ENCODE results near the gene SH3D19.

The SH3D19 gene

DNA sequence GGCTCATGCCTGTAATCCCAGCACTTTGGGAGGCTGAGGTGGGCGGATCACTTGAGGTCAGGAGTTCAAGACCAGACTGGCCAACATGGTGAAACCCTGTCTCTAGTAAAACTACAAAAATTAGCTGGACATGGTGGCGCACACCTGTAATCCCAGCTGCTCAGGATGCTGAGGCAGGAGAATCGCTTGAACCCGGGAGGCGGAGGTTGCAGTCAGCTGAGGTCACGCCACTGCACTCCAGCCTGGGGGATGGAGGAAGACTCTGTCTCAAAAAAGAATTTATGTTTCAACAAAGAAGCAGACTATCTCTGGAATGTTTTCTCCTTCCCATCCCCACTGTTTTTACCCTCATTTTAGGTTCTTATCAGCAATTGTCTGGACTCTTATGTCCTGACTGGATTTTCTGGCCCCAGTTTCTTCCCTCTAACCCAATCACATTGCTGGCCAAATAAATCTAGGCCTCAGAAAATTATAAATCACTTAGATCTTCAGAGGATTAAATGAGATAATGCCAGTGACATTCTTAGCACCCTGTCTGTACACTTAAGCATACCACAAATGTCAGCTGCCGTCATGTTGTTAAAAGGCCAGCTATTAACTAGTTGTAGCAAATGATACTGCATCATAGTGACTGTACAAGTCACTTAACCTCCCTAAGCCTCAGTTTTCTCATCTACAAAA, 93.3 kb downstream of the SH3D19 start:
- DNase-seq (ENCODE audit: low spot score), result no peak

DNA sequence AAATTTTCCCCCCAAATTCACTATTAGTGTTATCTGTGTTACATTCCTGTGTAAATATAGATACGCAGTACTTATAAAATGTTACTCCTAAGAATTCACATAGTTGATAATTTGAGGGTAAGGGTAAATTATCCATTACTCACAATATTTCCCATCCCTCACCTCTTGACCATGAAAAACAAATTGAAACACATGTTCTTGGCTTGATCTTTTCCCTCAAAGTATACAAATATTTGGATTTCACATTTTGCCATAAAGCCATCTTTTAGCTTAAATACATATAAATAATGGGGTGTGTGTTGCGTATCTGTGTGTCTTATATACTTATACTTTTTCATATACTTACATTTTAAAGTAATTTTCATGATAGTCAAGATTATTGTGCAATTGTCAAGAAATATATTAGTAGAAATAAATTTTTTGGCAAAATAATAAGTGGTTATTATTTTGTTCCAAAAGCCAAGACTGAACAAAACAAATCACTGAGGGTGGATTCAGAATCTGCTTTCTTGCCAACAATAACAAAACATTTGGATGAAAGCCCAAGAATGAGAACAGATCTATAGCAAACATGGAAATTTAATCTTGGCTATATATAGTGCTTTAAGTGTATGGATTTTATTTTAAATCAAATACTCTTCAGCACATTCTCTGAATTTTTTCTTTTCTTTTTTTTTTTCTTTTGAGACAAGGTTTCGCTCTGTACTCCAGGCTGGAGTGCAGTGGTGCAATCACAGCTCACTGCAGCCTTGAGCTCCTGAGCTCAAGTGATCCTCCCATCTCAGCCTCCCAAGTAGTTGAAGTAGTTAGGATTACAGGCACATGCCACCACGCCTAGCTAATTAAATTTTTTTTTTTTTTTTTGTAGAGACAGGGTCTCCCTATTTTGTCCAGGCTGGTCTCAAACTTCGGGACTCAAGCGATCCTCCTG, 97.0 kb downstream of the SH3D19 start:
- no peak for DNase-seq (ENCODE audit: low spot score)

DNA sequence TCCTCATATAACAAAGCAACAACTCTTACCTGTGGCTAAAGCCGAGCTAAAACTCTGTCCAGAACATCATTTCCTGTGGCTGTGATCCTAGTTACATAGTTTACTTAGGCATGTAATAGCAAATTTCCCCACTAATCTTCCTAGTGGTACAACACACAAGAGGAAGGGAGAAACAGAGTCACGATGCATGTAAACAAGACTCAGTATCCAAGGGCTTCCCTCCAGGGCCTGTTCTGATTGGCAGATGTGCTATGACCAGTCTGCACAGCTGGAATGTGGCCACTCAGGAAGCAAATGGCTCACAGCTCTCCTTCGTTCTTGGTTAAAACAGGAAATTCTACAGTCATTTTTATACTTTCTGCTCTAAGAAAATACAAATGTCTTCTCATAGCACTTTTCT, 97.7 kb downstream of the SH3D19 start:
- peak; percentile 84 for DNase-seq (ENCODE audit: low spot score)

GRCh38 chr4:151227172-151227571, 98.2 kb downstream of the SH3D19 start:
- DNase-seq (ENCODE audit: low spot score), result no peak

DNA sequence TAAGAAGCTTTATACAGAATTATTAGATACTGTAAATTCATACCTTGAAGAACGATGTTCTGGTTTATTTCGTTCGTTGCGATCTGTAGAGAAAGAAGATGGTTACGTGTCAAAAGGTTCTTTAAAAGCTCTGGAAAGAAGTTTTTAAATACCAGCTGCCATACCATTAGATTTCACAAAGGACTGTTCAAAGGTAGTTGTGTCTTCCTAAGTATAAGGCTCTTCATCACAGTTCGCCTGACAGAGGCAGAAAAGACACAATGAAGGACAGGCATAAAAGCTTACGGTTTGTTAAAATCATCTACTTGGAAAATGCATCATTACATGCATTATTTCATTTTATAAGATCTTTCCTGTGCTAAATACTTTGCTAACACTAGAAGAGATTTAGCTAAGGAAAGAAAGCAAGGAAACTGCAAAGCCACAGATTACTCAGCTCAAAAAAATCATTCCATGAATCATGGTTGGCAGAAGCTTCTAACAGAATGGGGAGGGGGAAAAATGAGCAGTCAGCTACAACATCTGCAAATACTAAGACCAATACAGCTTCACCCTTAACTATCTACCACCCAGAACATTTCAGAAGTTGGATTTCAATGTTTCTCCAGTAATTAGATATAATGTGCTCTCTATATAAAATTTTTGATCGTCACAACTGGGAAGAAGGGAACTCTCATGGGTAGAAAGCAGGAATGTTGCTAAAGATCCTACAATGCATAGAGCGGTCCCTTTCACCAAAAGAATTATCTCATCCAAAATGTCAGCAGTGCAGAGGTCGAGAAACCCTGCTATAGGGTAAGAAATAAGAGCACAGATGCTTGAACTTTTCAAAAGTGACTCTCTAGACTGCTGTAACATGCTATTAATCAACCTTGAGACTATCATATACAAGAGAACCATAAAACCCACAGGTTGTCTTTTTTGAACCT, 99.1 kb downstream of the SH3D19 start:
- DNase-seq (ENCODE audit: low spot score), result peak; percentile 75

- DNase-seq (ENCODE audit: low spot score), result no peak
Measured at GRCh38 chr4:151223465-151223864, 101.9 kb downstream of the SH3D19 start.

GRCh38 chr4:151219948-151220347, 105.5 kb downstream of the SH3D19 start:
- DNase-seq (ENCODE audit: low spot score), result no peak

DNA sequence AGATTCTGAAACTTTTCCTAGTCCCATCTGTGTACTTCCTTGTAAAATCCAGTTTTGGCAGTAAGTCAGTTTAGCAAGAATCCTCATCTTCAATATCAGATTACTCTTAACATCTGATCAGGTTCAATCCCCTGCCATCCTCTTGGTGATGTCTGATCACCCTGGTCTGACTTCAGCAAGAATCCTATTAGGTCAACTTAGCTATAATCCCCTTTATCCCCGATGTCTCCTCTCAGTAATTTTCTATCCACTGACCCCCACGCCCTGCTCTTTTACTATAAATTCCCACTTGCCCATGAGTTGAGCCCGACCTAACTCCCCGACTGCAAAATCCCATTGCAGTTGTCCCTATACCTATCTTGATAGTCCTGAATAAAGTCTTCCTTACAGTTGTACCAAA, 106.3 kb downstream of the SH3D19 start:
- DNase-seq (ENCODE audit: low spot score), result no peak

DNA sequence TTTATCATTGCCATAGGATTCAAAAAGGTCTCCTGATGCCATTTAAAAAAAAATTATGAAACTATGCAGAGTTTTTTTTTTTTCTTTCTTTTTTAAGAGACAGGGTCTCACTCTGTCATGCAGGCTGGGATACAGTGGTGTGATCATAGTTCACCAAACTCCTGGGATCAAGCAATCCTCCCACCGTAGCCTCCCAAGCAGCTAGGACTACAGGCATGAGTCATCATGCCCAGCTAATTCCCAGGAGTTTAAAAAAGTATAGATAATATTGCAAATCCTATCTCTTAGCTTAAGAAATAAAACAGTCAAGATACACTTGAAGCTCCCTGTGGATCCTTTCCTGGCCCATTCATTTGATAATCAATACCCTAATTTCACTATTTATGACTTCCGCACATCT, 107.1 kb downstream of the SH3D19 start:
- DNase-seq (ENCODE audit: low spot score), result no peak

GRCh38 chr4:151217326-151217725, 108.1 kb downstream of the SH3D19 start:
- DNase-seq (ENCODE audit: low spot score), result no peak

DNA sequence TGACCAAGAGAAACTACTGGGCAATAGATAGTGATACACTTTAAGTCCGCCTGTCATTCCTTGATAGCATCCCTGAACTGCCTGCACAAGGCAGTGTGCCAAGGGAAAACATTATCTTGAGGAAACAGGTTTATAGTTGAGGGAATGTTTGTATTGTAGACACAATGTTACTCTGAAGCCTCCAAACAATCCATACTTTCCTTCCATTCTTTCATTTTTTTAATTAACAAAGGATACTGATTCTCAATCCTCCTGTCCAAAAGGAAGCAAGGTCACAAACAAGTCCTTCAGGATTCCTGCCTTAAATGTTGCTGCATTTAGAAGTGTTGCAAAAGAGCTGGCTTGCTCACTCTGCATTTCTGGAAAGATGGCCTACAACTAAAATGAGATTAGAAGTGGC, 110.1 kb downstream of the SH3D19 start:
- DNase-seq (ENCODE audit: low spot score), result no peak

GRCh38 chr4:151207868-151208267, 117.5 kb downstream of the SH3D19 start:
- DNase-seq (ENCODE audit: low spot score), result no peak

DNA sequence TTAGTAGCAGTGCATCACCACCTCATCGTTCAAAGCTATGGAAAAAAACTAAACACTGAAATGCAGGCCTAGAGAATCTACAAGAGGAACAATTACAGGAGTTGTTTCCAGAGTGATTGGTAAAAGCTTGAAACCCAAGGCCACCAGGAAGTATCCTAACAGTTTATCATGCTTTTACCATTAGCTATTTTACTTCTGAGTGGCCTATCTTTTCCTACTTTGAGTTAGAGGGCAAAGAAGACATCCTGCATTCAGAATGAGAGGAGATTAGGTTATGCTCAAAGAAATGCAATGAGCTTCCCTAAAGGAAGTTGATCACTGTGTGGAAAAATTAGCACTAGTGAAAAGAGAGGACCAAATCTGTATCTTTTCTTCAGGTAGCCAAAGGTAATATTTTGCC, 118.2 kb downstream of the SH3D19 start:
- no peak for DNase-seq (ENCODE audit: low spot score)

- DNase-seq (ENCODE audit: low spot score), result no peak
Measured at GRCh38 chr4:151206241-151207005, 119.0 kb downstream of the SH3D19 start.

DNA sequence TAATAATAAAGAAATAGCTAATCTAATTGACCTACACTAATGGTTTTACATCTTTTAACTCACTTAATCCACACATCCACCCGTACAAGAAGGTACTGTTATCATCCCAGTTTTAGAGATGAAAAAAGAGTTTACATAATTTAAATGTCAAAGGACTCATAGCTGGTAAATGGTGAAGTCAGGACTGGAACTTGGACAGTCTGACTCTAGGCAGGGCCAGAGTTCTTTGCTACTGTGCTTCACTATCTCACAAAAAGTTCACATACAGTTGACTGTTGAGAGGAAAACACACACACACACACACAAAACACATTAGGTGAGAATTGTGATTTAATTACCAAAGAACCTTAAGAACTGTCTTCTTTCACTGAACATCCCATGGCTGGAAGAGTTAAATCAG, 119.7 kb downstream of the SH3D19 start:
- no peak for DNase-seq (ENCODE audit: low spot score)

DNA sequence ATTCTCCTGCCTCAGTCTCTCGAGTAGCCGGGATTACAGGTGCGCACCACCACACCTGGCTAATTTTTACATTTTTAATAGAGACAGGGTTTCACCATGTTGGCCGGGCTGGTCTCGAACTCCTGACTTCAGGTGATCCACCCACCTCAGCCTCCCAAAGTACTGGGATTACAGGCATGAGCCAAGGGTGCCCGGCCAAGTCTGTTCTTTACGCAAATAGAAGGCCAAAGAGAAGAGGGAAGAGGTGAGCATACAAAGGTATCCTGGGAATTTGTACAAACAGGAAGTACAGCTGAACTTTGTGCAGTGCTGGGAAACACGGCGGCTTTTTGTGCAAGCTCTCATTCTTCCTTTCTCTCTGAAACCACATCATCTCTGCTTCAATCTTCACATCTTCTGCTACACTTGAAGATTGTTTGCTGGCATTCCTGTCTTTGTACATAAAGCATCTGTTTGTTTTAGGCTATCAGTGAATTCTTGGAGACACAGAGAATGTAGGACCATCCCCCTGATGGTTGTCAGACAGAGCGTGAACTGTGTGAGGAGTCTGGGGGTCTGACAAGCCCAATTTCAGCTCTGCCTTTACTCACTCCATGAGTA, 120.4 kb downstream of the SH3D19 start:
- no peak for DNase-seq (ENCODE audit: low spot score)

DNA sequence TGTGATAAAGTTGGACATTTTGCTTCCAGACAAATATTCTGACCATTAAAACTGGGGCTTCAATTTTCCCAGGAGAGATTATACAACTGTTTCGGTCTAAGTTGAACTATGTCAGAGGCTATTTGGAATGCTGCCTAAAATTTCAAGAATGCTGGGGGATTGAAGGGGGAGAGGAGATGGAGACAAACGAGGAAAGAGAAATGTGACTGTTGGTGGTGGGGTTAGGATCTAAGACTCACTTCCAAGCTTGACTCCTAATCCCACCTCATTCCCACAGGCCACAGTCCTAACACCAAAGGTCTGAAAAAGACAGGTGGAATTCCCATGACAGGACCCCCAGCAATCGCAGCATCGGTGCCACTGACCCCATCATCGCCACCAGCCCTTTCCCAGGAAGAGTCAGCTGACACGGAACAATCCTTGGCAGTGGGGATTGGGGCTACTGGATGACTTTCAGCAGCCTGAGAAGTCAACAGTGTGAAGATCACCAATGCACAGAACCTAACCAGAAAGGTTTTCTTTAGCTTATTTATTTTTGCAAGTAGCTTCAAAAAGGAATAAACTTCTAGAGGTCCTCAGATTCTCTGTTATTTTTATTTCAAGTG, 122.5 kb downstream of the SH3D19 start:
- DNase-seq (ENCODE audit: low spot score), result peak; percentile 24

GRCh38 chr4:151202381-151202780, 123.0 kb downstream of the SH3D19 start:
- no peak for DNase-seq (ENCODE audit: low spot score)

- peak; percentile 46 for DNase-seq (ENCODE audit: low spot score)
Measured at GRCh38 chr4:151199319-151200190, 125.8 kb downstream of the SH3D19 start.

DNA sequence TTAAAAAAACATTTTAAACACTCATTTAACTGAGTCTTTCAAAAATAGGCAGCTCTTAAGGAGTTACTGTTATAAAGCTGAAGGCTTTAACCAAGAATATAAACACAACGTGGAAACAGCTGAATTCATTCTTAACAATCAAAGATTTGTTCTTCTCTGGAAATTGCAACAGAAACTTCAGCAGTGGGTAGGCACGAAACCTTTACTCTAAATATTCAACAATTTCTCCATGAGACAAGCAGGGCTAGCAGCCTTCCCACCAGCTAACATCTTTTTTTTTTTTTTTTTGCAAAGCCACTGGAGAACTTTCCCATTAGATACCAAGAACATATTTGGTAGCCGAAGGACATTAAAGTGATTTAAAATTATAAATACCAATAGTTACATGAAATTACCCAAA, 126.7 kb downstream of the SH3D19 start:
- peak; percentile 30 for DNase-seq (ENCODE audit: low spot score)
